Superior temporal gyrus (tissue), 1 donor: ENCODE results near the gene CFAP99.

ENCODE experiments used
- DNase-seq: peaks from one replicate; pipeline ENCODE4 v3.0.0-alpha.2; 2016; ENCODE audit errors: extremely low spot score

The CFAP99 gene

GRCh38 chr4:2468456-2469191, 49.9 kb downstream of the CFAP99 start, which contains the start of gene RNF4:
Gene RNF4, plus strand, starts transcription at chr4:2469106. Its CDS starts 21,388 bp downstream, at chr4:2490494.
- peak; percentile 97 for DNase-seq

GRCh38 chr4:2469192-2469984, 50.6 kb downstream of the CFAP99 start:
- DNase-seq, result peak; percentile 16

- no peak for DNase-seq
Observed at GRCh38 chr4:2470791-2471190, 52.0 kb downstream of the CFAP99 start.

- no peak for DNase-seq
Observed at GRCh38 chr4:2472187-2472586, 53.4 kb downstream of the CFAP99 start.

- DNase-seq, result no peak
Observed at GRCh38 chr4:2478229-2478628, 59.5 kb downstream of the CFAP99 start.

GRCh38 chr4:2480649-2481048, 61.9 kb downstream of the CFAP99 start:
- no peak for DNase-seq

- DNase-seq, result no peak
Observed at GRCh38 chr4:2482192-2482591, 63.4 kb downstream of the CFAP99 start.

GRCh38 chr4:2482693-2483092, 63.9 kb downstream of the CFAP99 start:
- peak; percentile 43 for DNase-seq

GRCh38 chr4:2483237-2483636, 64.5 kb downstream of the CFAP99 start:
- DNase-seq, result no peak

GRCh38 chr4:2484185-2484584, 65.4 kb downstream of the CFAP99 start:
- DNase-seq, result no peak

- DNase-seq, result no peak
Observed at GRCh38 chr4:2484993-2485392, 66.2 kb downstream of the CFAP99 start.

GRCh38 chr4:2485956-2486355, 67.2 kb downstream of the CFAP99 start:
- no peak for DNase-seq

- no peak for DNase-seq
Observed at GRCh38 chr4:2486981-2487380, 68.2 kb downstream of the CFAP99 start.

GRCh38 chr4:2487632-2488031, 68.9 kb downstream of the CFAP99 start:
- DNase-seq, result no peak

GRCh38 chr4:2489081-2489805, 70.5 kb downstream of the CFAP99 start:
- no peak for DNase-seq

- no peak for DNase-seq
Observed at GRCh38 chr4:2489841-2490552, 71.2 kb downstream of the CFAP99 start.

- DNase-seq, result no peak
Observed at GRCh38 chr4:2492970-2493369, 74.2 kb downstream of the CFAP99 start.

GRCh38 chr4:2494992-2495391, 76.2 kb downstream of the CFAP99 start:
- no peak for DNase-seq

- no peak for DNase-seq
Observed at GRCh38 chr4:2497324-2497723, 78.6 kb downstream of the CFAP99 start.

GRCh38 chr4:2497931-2498330, 79.2 kb downstream of the CFAP99 start:
- DNase-seq, result no peak

- no peak for DNase-seq
Observed at GRCh38 chr4:2500547-2500946, 81.8 kb downstream of the CFAP99 start.
